Effector memory CD8-positive, alpha-beta T cell (primary cell): ENCODE measurements around the gene N4BP2.

Source experiments
- ATAC-seq: fragments of 150-1000 bp; cut with Tn5 transposase; replicated peaks from 2 replicates; pipeline ENCODE4 v1.10.0; 2021; ENCODE audit warnings: mild to moderate bottlenecking, moderate library complexity
- DNase-seq, 3 experiments: peaks; one replicate each; pipeline ENCODE4 v3.0.0; 2021
- H3K27ac Mint-ChIP-seq, 2 donors: one replicate each; pipeline ENCODE4 v1.8.0; 2022; ENCODE audit warnings: mild to moderate bottlenecking in 2 of 2, mixed read lengths in 2 of 2, moderate library complexity in 2 of 2
- H3K27me3 Mint-ChIP-seq, 2 donors: one replicate each; pipeline ENCODE4 v1.8.0; 2022; ENCODE audit warnings: mixed read lengths in 2 of 2
- H3K36me3 Mint-ChIP-seq: one replicate; pipeline ENCODE4 v1.8.0; 2022; ENCODE audit warnings: mild to moderate bottlenecking, moderate library complexity, mixed read lengths; ENCODE audit not compliant: insufficient read depth
- H3K4me1 Mint-ChIP-seq, 2 donors: one replicate each; pipeline ENCODE4 v1.8.0; 2022; ENCODE audit warnings: low read depth in 2 of 2, mixed read lengths in 2 of 2
- H3K4me3 Mint-ChIP-seq, 2 donors: one replicate each; pipeline ENCODE4 v1.8.0; 2022; ENCODE audit warnings: mild to moderate bottlenecking in 2 of 2, mixed read lengths in 2 of 2, moderate library complexity in 2 of 2
- H3K9me3 Mint-ChIP-seq, 2 donors: one replicate each; pipeline ENCODE4 v1.8.0; 2022; ENCODE audit warnings: mixed read lengths in 2 of 2

The N4BP2 gene

GRCh38 chr4:40177591-40177990, 120.9 kb downstream of the N4BP2 start:
- no peaks in the 10 kb centered on the region for H3K9me3 Mint-ChIP-seq
- peaks cover 6 to 12% of the 10 kb centered on the region in 2 donors for H3K4me1 Mint-ChIP-seq
- DNase-seq = no peak
- ATAC-seq = no peak
- H3K36me3 Mint-ChIP-seq = no peaks in the 10 kb centered on the region
- H3K27me3 Mint-ChIP-seq = no peaks in the 10 kb centered on the region
- no peak overlapping the region for H3K4me3 Mint-ChIP-seq
- H3K27ac Mint-ChIP-seq = peak overlapping the region in 1 of 2 donors; percentile 36

GRCh38 chr4:40178672-40179071, 122.0 kb downstream of the N4BP2 start:
- no peak overlapping the region for H3K27ac Mint-ChIP-seq
- no peak for ATAC-seq
- H3K4me1 Mint-ChIP-seq = peaks cover under 1 to 3% of the 10 kb centered on the region in 2 donors
- no peaks in the 10 kb centered on the region for H3K27me3 Mint-ChIP-seq
- no peak for DNase-seq
- no peak overlapping the region for H3K4me3 Mint-ChIP-seq
- H3K36me3 Mint-ChIP-seq = no peaks in the 10 kb centered on the region
- no peaks in the 10 kb centered on the region for H3K9me3 Mint-ChIP-seq

GRCh38 chr4:40179360-40179759, 122.7 kb downstream of the N4BP2 start:
- H3K27ac Mint-ChIP-seq = no peak overlapping the region
- DNase-seq = no peak
- no peaks in the 10 kb centered on the region for H3K9me3 Mint-ChIP-seq
- H3K27me3 Mint-ChIP-seq = no peaks in the 10 kb centered on the region
- peaks cover 3 to 6% of the 10 kb centered on the region in 2 donors for H3K4me1 Mint-ChIP-seq
- H3K36me3 Mint-ChIP-seq = no peaks in the 10 kb centered on the region
- no peak overlapping the region for H3K4me3 Mint-ChIP-seq
- no peak for ATAC-seq

- H3K4me3 Mint-ChIP-seq = no peak overlapping the region
- peaks cover 3 to 6% of the 10 kb centered on the region in 2 donors for H3K4me1 Mint-ChIP-seq
- H3K27me3 Mint-ChIP-seq = no peaks in the 10 kb centered on the region
- DNase-seq (no peak), ATAC-seq (no peak)
- no peaks in the 10 kb centered on the region for H3K36me3 Mint-ChIP-seq
- no peaks in the 10 kb centered on the region for H3K9me3 Mint-ChIP-seq
- H3K27ac Mint-ChIP-seq = no peak overlapping the region
Observed at GRCh38 chr4:40180356-40180755, 123.7 kb downstream of the N4BP2 start.

GRCh38 chr4:40182001-40182400, 125.4 kb downstream of the N4BP2 start:
- H3K4me3 Mint-ChIP-seq = no peak overlapping the region

GRCh38 chr4:40182954-40183353, 126.3 kb downstream of the N4BP2 start:
- Mint-ChIP-seq H3K27me3 (no peaks in the 10 kb centered on the region), H3K4me1 (peaks cover 5 to 10% of the 10 kb centered on the region in 2 donors), H3K9me3 (no peaks in the 10 kb centered on the region), H3K36me3 (no peaks in the 10 kb centered on the region), H3K27ac (no peak overlapping the region), H3K4me3 (no peak overlapping the region)
- DNase-seq (no peak), ATAC-seq (no peak)

More at GRCh38 chr4:40182001-40182400, 125.4 kb downstream of the N4BP2 start:
- Mint-ChIP-seq H3K9me3 (no peaks in the 10 kb centered on the region), H3K27ac (no peak overlapping the region), H3K27me3 (no peaks in the 10 kb centered on the region), H3K36me3 (no peaks in the 10 kb centered on the region), H3K4me1 (peaks cover 5 to 6% of the 10 kb centered on the region in 2 donors)
- ATAC-seq = no peak
- DNase-seq = no peak

GRCh38 chr4:40183615-40184411, 127.2 kb downstream of the N4BP2 start:
- Mint-ChIP-seq H3K4me3 (peak overlapping the region; percentile 34 to 68), H3K36me3 (no peaks in the 10 kb centered on the region), H3K4me1 (peaks cover 5 to 10% of the 10 kb centered on the region in 2 donors), H3K9me3 (no peaks in the 10 kb centered on the region), H3K27me3 (no peaks in the 10 kb centered on the region), H3K27ac (peak overlapping the region in 1 of 2 donors; percentile 56)
- no peak for DNase-seq
- no peak for ATAC-seq

- peak; percentile 16 for ATAC-seq
- H3K4me1 Mint-ChIP-seq = peaks cover 5 to 25% of the 10 kb centered on the region in 2 donors
- no peak overlapping the region for H3K27ac Mint-ChIP-seq
- no peaks in the 10 kb centered on the region for H3K27me3 Mint-ChIP-seq
- no peak overlapping the region for H3K4me3 Mint-ChIP-seq
- H3K36me3 Mint-ChIP-seq = peaks cover 1% of the 10 kb centered on the region
- H3K9me3 Mint-ChIP-seq = no peaks in the 10 kb centered on the region
- DNase-seq = no peak
Observed at GRCh38 chr4:40185830-40186664, 129.4 kb downstream of the N4BP2 start.

- no peak for DNase-seq
- no peak for ATAC-seq
- no peaks in the 10 kb centered on the region for H3K9me3 Mint-ChIP-seq
- H3K27ac Mint-ChIP-seq = no peak overlapping the region
- no peak overlapping the region for H3K4me3 Mint-ChIP-seq
- peaks cover 6% of the 10 kb centered on the region for H3K36me3 Mint-ChIP-seq
- H3K4me1 Mint-ChIP-seq = peaks cover 6 to 31% of the 10 kb centered on the region in 2 donors
- H3K27me3 Mint-ChIP-seq = no peaks in the 10 kb centered on the region
Observed at GRCh38 chr4:40186665-40187014, 130.0 kb downstream of the N4BP2 start.

- Mint-ChIP-seq H3K36me3 (peaks cover 7% of the 10 kb centered on the region), H3K27ac (no peak overlapping the region), H3K4me1 (peaks cover 10 to 37% of the 10 kb centered on the region in 2 donors), H3K4me3 (peak overlapping the region in 1 of 2 donors; percentile 9), H3K27me3 (no peaks in the 10 kb centered on the region), H3K9me3 (no peaks in the 10 kb centered on the region)
- no peak for DNase-seq
- ATAC-seq = no peak
Observed at GRCh38 chr4:40187386-40187906, 130.8 kb downstream of the N4BP2 start.

- no peaks in the 10 kb centered on the region for H3K9me3 Mint-ChIP-seq
- H3K4me3 Mint-ChIP-seq = peak overlapping the region; percentile 98 to 99
- peaks cover 24% of the 10 kb centered on the region for H3K36me3 Mint-ChIP-seq
- no peaks in the 10 kb centered on the region for H3K27me3 Mint-ChIP-seq
- H3K27ac Mint-ChIP-seq = peak overlapping the region; percentile 53 to 99
- DNase-seq (no peak), ATAC-seq (no peak)
- H3K4me1 Mint-ChIP-seq = peaks cover 21 to 54% of the 10 kb centered on the region in 2 donors
Observed at GRCh38 chr4:40190019-40190418, 133.4 kb downstream of the N4BP2 start.

- no peaks in the 10 kb centered on the region for H3K9me3 Mint-ChIP-seq
- no peak for ATAC-seq
- H3K4me3 Mint-ChIP-seq = peak overlapping the region; percentile 98 to 99
Observed at GRCh38 chr4:40190465-40190864, 133.8 kb downstream of the N4BP2 start.

GRCh38 chr4:40190880-40191815, 134.5 kb downstream of the N4BP2 start:
- Mint-ChIP-seq H3K9me3 (no peaks in the 10 kb centered on the region), H3K4me3 (peak overlapping the region; percentile 98 to 99), H3K27ac (peak overlapping the region; percentile 53 to 99), H3K4me1 (peaks cover 29 to 65% of the 10 kb centered on the region in 2 donors), H3K36me3 (peaks cover 27% of the 10 kb centered on the region), H3K27me3 (no peaks in the 10 kb centered on the region)
- ATAC-seq (peak; percentile 14), DNase-seq (no peak)

More at GRCh38 chr4:40190465-40190864, 133.8 kb downstream of the N4BP2 start:
- DNase-seq = no peak
- peaks cover 24 to 58% of the 10 kb centered on the region in 2 donors for H3K4me1 Mint-ChIP-seq
- peaks cover 26% of the 10 kb centered on the region for H3K36me3 Mint-ChIP-seq
- peak overlapping the region; percentile 53 to 99 for H3K27ac Mint-ChIP-seq
- H3K27me3 Mint-ChIP-seq = no peaks in the 10 kb centered on the region
